Measurements from ENCODE around the gene SLC16A12.

DNA sequence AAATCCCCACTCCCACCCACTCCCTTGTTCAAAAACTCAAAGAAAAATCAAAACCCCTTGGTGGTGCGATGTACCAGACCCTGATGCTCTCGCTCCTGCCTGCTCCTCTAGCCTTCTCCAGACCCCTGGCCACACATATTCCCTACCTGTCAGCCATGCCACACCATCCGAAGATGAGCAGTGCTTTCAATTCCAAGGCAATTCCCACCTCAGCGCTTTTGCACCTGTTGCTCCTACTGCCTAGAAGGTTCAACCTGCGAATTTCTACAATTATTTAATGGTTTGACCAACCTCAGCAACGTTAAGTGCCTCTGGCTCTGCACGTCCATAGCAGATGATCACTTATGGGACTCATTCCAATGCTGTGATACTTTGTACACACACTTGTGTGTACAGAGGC lies 11.1 kb downstream of the SLC16A12 start:
- TF ChIP-seq, protein P1, sequence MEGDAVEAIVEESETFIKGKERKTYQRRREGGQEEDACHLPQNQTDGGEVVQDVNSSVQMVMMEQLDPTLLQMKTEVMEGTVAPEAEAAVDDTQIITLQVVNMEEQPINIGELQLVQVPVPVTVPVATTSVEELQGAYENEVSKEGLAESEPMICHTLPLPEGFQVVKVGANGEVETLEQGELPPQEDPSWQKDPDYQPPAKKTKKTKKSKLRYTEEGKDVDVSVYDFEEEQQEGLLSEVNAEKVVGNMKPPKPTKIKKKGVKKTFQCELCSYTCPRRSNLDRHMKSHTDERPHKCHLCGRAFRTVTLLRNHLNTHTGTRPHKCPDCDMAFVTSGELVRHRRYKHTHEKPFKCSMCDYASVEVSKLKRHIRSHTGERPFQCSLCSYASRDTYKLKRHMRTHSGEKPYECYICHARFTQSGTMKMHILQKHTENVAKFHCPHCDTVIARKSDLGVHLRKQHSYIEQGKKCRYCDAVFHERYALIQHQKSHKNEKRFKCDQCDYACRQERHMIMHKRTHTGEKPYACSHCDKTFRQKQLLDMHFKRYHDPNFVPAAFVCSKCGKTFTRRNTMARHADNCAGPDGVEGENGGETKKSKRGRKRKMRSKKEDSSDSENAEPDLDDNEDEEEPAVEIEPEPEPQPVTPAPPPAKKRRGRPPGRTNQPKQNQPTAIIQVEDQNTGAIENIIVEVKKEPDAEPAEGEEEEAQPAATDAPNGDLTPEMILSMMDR (IDR thresholded peaks at IDR 0.05) = no peak
- TF ChIP-seq POLR2A (IDR thresholded peaks at IDR 0.05) = no peak
